Esophagus muscularis mucosa (tissue), 4 donors: ENCODE data around the gene MARVELD2. TPM values are rescaled to one million over a fixed set of nuclear protein-coding genes. Genes with fewer than 3 reads are reported as not detected.
"Not testable (repeated sequence)": the region's sequence is repeated elsewhere in the genome, so short reads cannot be mapped to it uniquely, and the experiment has no call there.

Experiments used
- DNase-seq: peaks from one replicate; pipeline ENCODE4 v3.0.0-alpha.2; 2017; ENCODE audit errors: extremely low spot score
- H3K27ac ChIP-seq, 4 donors: fragments of 200-600 bp; sonication (generic); replicated peaks in 1 of 4; 1 replicate in 3 of 4; 2 replicates in 1 of 4; pipeline ENCODE4 v1.5.1; 2016 to 2019; ENCODE audit warnings: mild to moderate bottlenecking in 1 of 4
- H3K27me3 ChIP-seq, 4 donors: fragments of 200-600 bp; sonication (generic); one replicate each; pipeline versions ENCODE4 v1.5.1 to v1.6.0; 2016 to 2019
- H3K36me3 ChIP-seq, 4 donors: fragments of 200-600 bp; sonication (generic); one replicate each; pipeline ENCODE4 v1.5.1; 2016 to 2019
- H3K4me1 ChIP-seq, 4 donors: fragments of 200-600 bp; sonication (generic); one replicate each; pipeline ENCODE4 v1.5.1; 2016 to 2019
- H3K4me3 ChIP-seq, 4 donors: fragments of 200-600 bp; sonication (generic); 1 replicate in 2 of 4; 2 replicates in 2 of 4; pipeline ENCODE4 v1.5.1; 2016 to 2019; ENCODE audit warnings: mild to moderate bottlenecking in 4 of 4, moderate library complexity in 1 of 4
- H3K9me3 ChIP-seq, 4 donors: fragments of 200-600 bp; sonication (generic); 1 replicate in 3 of 4; 2 replicates in 1 of 4; pipeline ENCODE4 v1.5.1; 2016 to 2019
- EP300 ChIP-seq: sonication (generic); formaldehyde crosslinking; IDR thresholded peaks from one replicate; pipeline ENCODE4 v1.6.1; 2017; ENCODE audit warnings: antibody characterized with exemption
- POLR2A ChIP-seq: fragments of 450-650 bp; IDR thresholded peaks from one replicate; pipeline ENCODE4 v1.6.1; 2017; ENCODE audit warnings: antibody characterized with exemption, moderate library complexity, mild to moderate bottlenecking, low read depth
- POLR2AphosphoS5 ChIP-seq, 2 donors: sonication (generic); formaldehyde crosslinking; IDR thresholded peaks; one replicate each; pipeline ENCODE4 v1.6.1; 2017; ENCODE audit warnings: antibody characterized with exemption in 2 of 2
- WGBS: methylation state at CpG from one replicate; pipeline ENCODE4 v1.1.5; 2018; 5-methylcytosine and 5-hydroxymethylcytosine counted together
- intact Hi-C: fragments of 100-400 bp; cut with DNase I; formaldehyde crosslinking; loops from one replicate; pipeline ENCODE4 v1.15.1; 2023
- total RNA-seq, 4 donors: library from RNA; depleted of rRNA; stranded (reverse); fragments of >200 nt; gene quantifications; one replicate each; pipeline versions ENCODE4 v1.1.0 to v1.2.1, GENCODE V29; 2016
- TF ChIP-seq, protein P1 (sequence below), 3 experiments: fragments of 200-600 bp in 2 of 3; fragments of 450-650 bp in 1 of 3; sonication (generic) in 2 of 3; IDR thresholded peaks; one replicate each; pipeline ENCODE4 v1.5.1; 2017 to 2019; ENCODE audit warnings: antibody characterized with exemption in 3 of 3, mild to moderate bottlenecking in 2 of 3, moderate library complexity in 1 of 3

MARVELD2 gene
- total RNA-seq, 4 donors from 2014 or later: 0.42 to 1.0 (median 0.93) TPM

DNA sequence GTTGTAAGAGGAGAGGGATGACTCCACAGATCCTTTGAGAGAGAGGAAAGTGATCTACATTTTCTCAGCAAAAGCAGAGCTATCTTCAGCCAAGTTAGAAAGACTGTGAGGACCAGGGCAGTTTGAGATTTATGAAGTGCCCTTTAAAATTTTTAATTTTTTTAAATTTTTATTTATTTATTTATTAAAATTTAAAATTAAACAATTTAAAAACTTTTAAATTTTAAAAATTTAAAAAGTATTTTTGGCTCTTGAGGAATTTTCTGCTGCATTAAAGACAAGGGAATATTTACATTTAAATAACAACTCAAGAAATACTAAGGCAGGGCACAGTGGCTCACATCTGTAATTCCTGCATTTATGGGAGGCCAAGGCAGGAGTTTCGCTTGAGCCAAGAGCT, 47.3 kb downstream of the MARVELD2 start:
- intact Hi-C loops: no loop called here
- WGBS: 92% methylated on average over 1 of the region's 1 CpG

DNA sequence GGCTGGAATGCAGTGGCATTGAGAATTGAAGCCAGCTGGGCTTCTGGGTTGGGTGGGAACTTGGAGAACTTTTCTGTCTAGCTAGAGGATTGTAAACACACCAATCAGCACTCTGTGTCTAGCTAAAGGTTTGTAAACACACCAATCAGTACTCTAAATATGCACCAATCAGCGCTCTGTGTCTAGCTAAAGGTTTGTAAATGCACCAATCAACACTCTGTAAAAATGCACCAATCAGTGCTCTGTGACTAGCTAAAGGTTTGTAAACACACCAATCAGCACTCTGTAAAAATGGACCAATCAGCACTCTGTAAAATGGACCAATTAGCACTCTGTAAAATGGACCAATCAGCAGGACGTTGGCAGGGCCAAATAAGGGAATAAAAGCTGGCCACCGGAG, 51.5 kb downstream of the MARVELD2 start:
- H3K27ac ChIP-seq, H3K27me3 ChIP-seq, H3K4me3 ChIP-seq, DNase-seq, intact Hi-C loops, H3K36me3 ChIP-seq, H3K4me1 ChIP-seq, H3K9me3 ChIP-seq: not testable (repeated sequence)
- WGBS: 89% methylated on average over 3 of the region's 3 CpGs

More for the DNA sequence above, 47.3 kb downstream of the MARVELD2 start:
- H3K27ac ChIP-seq: no peak overlapping the region
- no peak for DNase-seq
- H3K4me1 ChIP-seq: no peaks in the 10 kb centered on the region
- no peaks in the 10 kb centered on the region for H3K9me3 ChIP-seq
- H3K27me3 ChIP-seq: no peaks in the 10 kb centered on the region
- H3K36me3 ChIP-seq: no peaks in the 10 kb centered on the region
- TF ChIP-seq EP300 (no peak), POLR2AphosphoS5 (IDR thresholded peaks at IDR 0.05) (no peak), POLR2A (no peak)
- TF ChIP-seq, protein P1, sequence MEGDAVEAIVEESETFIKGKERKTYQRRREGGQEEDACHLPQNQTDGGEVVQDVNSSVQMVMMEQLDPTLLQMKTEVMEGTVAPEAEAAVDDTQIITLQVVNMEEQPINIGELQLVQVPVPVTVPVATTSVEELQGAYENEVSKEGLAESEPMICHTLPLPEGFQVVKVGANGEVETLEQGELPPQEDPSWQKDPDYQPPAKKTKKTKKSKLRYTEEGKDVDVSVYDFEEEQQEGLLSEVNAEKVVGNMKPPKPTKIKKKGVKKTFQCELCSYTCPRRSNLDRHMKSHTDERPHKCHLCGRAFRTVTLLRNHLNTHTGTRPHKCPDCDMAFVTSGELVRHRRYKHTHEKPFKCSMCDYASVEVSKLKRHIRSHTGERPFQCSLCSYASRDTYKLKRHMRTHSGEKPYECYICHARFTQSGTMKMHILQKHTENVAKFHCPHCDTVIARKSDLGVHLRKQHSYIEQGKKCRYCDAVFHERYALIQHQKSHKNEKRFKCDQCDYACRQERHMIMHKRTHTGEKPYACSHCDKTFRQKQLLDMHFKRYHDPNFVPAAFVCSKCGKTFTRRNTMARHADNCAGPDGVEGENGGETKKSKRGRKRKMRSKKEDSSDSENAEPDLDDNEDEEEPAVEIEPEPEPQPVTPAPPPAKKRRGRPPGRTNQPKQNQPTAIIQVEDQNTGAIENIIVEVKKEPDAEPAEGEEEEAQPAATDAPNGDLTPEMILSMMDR (IDR thresholded peaks at IDR 0.05): no peak
- H3K4me3 ChIP-seq: no peak overlapping the region

DNA sequence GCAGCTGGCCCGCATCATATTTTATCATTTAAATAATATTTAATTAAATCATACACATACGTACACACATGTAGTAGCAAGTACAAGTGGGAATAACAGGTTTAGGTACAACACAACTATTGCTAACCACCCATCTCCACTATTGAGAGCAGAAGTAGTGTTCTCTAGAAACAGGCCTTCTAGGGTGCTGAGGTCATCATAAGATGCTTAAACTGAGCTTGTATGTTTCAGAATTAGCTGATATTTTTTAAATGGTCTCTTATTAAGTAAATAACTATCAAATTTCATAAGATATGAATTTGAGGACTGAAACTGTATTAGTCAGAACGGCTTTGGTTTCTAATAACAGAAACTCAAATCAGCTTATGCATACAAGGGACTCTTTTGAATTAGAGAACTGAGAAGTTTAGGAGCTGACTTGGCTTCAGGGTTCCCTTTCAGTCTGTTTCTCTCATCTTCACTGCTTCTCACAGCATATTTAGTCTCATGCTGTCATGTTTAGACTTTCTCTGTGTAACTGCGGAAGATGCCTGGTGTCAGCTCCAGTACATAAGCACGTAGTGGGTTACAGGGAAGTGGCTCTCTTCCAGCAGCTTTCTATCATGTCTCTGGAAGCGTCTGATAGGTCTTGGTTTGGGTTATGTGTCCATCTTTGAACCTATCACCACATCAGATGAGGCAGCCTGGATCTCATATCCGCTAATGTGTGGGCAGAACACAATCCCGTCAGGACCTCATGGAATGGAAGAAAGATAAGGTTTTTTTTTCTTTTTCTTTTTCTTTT, 52.7 kb downstream of the MARVELD2 start:
- H3K27me3 ChIP-seq: no peaks in the 10 kb centered on the region
- no peaks in the 10 kb centered on the region for H3K4me1 ChIP-seq
- TF ChIP-seq, protein P1 (IDR thresholded peaks at IDR 0.05): no peak
- TF ChIP-seq POLR2A: no peak
- TF ChIP-seq EP300: no peak
- no peak for TF ChIP-seq POLR2AphosphoS5 (IDR thresholded peaks at IDR 0.05)
- no peaks in the 10 kb centered on the region for H3K9me3 ChIP-seq
- H3K36me3 ChIP-seq: no peaks in the 10 kb centered on the region
- no peak for DNase-seq
- no peak overlapping the region for H3K27ac ChIP-seq
- no peak overlapping the region for H3K4me3 ChIP-seq
- WGBS: 80% methylated on average over 8 of the region's 8 CpGs
- intact Hi-C loops: no loop called here

DNA sequence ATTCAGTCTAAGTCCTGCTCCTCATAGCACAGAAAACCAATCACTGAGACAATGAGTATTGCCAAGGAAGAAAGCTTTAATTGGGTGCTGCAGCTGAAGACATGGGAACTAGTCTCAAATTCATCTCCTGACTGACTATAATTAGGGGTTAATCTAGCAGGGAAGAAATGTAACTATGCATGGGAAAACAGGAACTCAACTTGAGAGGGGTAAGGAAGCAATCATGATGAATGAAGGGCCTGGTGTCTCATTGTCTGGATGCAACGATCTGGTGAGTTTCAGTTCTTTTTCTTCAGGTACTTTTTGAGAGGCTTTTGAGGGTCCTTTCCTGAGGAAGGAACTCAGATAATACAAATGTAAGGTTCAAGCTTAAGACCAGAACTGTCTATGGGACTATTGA, 53.7 kb downstream of the MARVELD2 start:
- Histone ChIP-seq H3K36me3 (no peaks in the 10 kb centered on the region), H3K27me3 (no peaks in the 10 kb centered on the region), H3K4me3 (no peak overlapping the region), H3K4me1 (no peaks in the 10 kb centered on the region), H3K9me3 (no peaks in the 10 kb centered on the region), H3K27ac (no peak overlapping the region)
- intact Hi-C loops: no loop called here
- no peak for DNase-seq
- TF ChIP-seq POLR2AphosphoS5 (IDR thresholded peaks at IDR 0.05) (no peak), EP300 (no peak), POLR2A (no peak)
- TF ChIP-seq, protein P1 (IDR thresholded peaks at IDR 0.05): no peak
- WGBS: 81% methylated on average over 1 of the region's 1 CpG

DNA sequence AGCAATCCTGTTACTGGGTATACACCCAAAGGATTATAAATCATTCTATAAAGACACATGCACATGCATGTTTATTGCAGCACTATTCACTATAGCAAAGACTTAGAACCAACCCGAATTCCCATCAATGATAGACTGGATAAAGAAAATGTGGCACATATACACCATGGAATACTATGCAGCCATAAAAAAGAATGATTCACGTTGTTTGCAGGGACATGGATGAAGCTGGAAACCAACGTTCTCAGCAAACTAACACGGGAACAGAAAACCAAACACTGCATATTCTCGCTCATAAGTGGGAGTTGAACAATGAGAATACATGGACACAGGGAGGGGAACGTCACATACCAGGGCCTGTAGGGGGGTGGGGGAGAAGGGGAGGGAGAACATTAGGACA, 56.6 kb downstream of the MARVELD2 start:
- H3K27ac ChIP-seq, DNase-seq, H3K36me3 ChIP-seq, H3K27me3 ChIP-seq, H3K4me1 ChIP-seq, H3K4me3 ChIP-seq, intact Hi-C loops, H3K9me3 ChIP-seq: not testable (repeated sequence)
- WGBS: 81% methylated on average over 6 of the region's 6 CpGs

- H3K4me3 ChIP-seq, H3K9me3 ChIP-seq, H3K27me3 ChIP-seq, DNase-seq, intact Hi-C loops, H3K4me1 ChIP-seq, H3K36me3 ChIP-seq, H3K27ac ChIP-seq: not testable (repeated sequence)
- WGBS: 89% methylated on average over 16 of the region's 16 CpGs
Observed at GRCh38 chr5:69472535-69473143, 57.7 kb downstream of the MARVELD2 start.
